Astrocyte (in vitro differentiated cells and primary cell): ENCODE measurements around the gene FBXW8.

Source experiments
- EZH2 ChIP-seq: IDR thresholded peaks from 2 replicates; pipeline ENCODE4 v1.6.1; 2012; ENCODE audit warnings: mild to moderate bottlenecking, low read length, inconsistent platforms; ENCODE audit not compliant: insufficient read depth
- TF ChIP-seq, protein P1 (sequence below): IDR thresholded peaks from 2 replicates; pipeline ENCODE4 v1.5.1; 2011; ENCODE audit warnings: low read depth, mild to moderate bottlenecking, inconsistent platforms, low read length, moderate library complexity; ENCODE audit not compliant: insufficient read depth

DNA sequence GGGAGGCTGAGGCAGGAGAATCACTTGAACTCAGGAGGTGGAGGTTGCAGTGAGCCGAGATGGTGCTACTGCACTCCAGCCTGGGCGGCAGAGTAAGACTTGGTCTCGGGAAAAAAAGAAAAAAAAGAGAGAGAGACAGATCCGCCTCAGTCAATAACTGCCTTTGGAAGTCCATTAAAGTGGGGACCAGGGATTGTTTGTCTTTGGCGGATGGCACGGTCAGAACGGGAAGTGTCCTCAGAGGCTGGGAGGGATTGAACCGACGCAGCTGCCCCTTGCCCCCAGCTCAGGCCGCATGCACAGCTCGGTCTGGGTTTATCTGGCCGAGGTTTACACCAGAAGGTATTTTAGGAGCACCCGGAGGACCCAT is 134.0 kb downstream of the FBXW8 start:
- TF ChIP-seq EZH2 = no peak
- TF ChIP-seq, protein P1, sequence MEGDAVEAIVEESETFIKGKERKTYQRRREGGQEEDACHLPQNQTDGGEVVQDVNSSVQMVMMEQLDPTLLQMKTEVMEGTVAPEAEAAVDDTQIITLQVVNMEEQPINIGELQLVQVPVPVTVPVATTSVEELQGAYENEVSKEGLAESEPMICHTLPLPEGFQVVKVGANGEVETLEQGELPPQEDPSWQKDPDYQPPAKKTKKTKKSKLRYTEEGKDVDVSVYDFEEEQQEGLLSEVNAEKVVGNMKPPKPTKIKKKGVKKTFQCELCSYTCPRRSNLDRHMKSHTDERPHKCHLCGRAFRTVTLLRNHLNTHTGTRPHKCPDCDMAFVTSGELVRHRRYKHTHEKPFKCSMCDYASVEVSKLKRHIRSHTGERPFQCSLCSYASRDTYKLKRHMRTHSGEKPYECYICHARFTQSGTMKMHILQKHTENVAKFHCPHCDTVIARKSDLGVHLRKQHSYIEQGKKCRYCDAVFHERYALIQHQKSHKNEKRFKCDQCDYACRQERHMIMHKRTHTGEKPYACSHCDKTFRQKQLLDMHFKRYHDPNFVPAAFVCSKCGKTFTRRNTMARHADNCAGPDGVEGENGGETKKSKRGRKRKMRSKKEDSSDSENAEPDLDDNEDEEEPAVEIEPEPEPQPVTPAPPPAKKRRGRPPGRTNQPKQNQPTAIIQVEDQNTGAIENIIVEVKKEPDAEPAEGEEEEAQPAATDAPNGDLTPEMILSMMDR = no peak
